Large intestine (tissue), 3 donors: ENCODE data around the gene CLEC19A. TPM values are rescaled to one million over a fixed set of nuclear protein-coding genes. Genes with fewer than 3 reads are reported as not detected.
"Not testable (repeated sequence)": the region's sequence is repeated elsewhere in the genome, so short reads cannot be mapped to it uniquely, and the experiment has no call there.

Experiments used
- DNase-seq, 2 donors: peaks; one replicate each; pipeline versions ENCODE4 v3.0.0 to v3.0.0-alpha.2; 2013
- H3K27ac ChIP-seq: one replicate; pipeline ENCODE4 v1.5.1; 2013; ENCODE audit warnings: low read length
- H3K27me3 ChIP-seq: 2 replicates; pipeline ENCODE4 v1.6.1; 2013; ENCODE audit warnings: low read length; ENCODE audit not compliant: control insufficient read depth, insufficient read depth
- H3K36me3 ChIP-seq: 2 replicates; pipeline ENCODE4 v1.6.1; 2013; ENCODE audit warnings: low read length; ENCODE audit not compliant: control insufficient read depth, insufficient read depth
- H3K4me1 ChIP-seq: one replicate; pipeline ENCODE4 v1.6.1; 2013; ENCODE audit warnings: low read length; ENCODE audit not compliant: control insufficient read depth, insufficient read depth
- H3K4me3 ChIP-seq: one replicate; pipeline ENCODE4 v1.5.1; 2013; ENCODE audit warnings: low read length
- H3K9me3 ChIP-seq: one replicate; pipeline ENCODE4 v1.6.1; 2013; ENCODE audit warnings: mild to moderate bottlenecking, low read depth, low read length, moderate library complexity; ENCODE audit not compliant: control insufficient read depth
- WGBS: methylation state at CpG from one replicate; pipeline ENCODE4 v1.1.5; 2013; ENCODE audit warnings: low lambda C conversion rate; ENCODE audit not compliant: insufficient coverage; 5-methylcytosine and 5-hydroxymethylcytosine counted together
- polyA plus RNA-seq: library from polyadenylated mRNA; unstranded; fragments of 120-200 nt; gene quantifications from one replicate; pipeline ENCODE4 v1.2.1, GENCODE V29; 2013

Gene CLEC19A
- polyA plus RNA-seq, 1 donor, result not detected

- Histone ChIP-seq H3K4me1 (no peaks in the 10 kb centered on the region), H3K27ac (no peak overlapping the region), H3K9me3 (no peaks in the 10 kb centered on the region), H3K36me3 (no peaks in the 10 kb centered on the region), H3K4me3 (no peak overlapping the region), H3K27me3 (no peaks in the 10 kb centered on the region)
- DNase-seq, result no peak
- WGBS, result 80% methylated on average over 1 of the region's 7 CpGs
Measured at GRCh38 chr16:19316846-19317245, 31.3 kb downstream of the CLEC19A start.

GRCh38 chr16:19321186-19321585 lies 35.7 kb downstream of the CLEC19A start:
- not testable (repeated sequence) for H3K27me3 ChIP-seq, DNase-seq, H3K9me3 ChIP-seq, H3K4me1 ChIP-seq, H3K27ac ChIP-seq, H3K4me3 ChIP-seq, H3K36me3 ChIP-seq
- 96% methylated on average over 2 of the region's 2 CpGs for WGBS

GRCh38 chr16:19323596-19323995 lies 38.1 kb downstream of the CLEC19A start:
- Histone ChIP-seq H3K4me1 (no peaks in the 10 kb centered on the region), H3K9me3 (peaks cover 3% of the 10 kb centered on the region), H3K36me3 (no peaks in the 10 kb centered on the region), H3K27me3 (no peaks in the 10 kb centered on the region), H3K4me3 (no peak overlapping the region), H3K27ac (no peak overlapping the region)
- no CpG with 5 or more reads among the region's 3 CpGs for WGBS
- no peak for DNase-seq

GRCh38 chr16:19328364-19328763 lies 42.8 kb downstream of the CLEC19A start:
- Histone ChIP-seq H3K27me3 (no peaks in the 10 kb centered on the region), H3K9me3 (peaks cover 7% of the 10 kb centered on the region), H3K4me1 (no peaks in the 10 kb centered on the region), H3K36me3 (no peaks in the 10 kb centered on the region), H3K27ac (no peak overlapping the region), H3K4me3 (no peak overlapping the region)
- DNase-seq, result no peak
- WGBS, result 100% methylated on average over 1 of the region's 1 CpG

GRCh38 chr16:19329932-19330331 lies 44.4 kb downstream of the CLEC19A start:
- H3K9me3 ChIP-seq, result peaks cover 7% of the 10 kb centered on the region
- DNase-seq, result no peak
- H3K36me3 ChIP-seq, result no peaks in the 10 kb centered on the region
- H3K27me3 ChIP-seq, result no peaks in the 10 kb centered on the region
- H3K4me1 ChIP-seq, result no peaks in the 10 kb centered on the region
- no peak overlapping the region for H3K4me3 ChIP-seq
- WGBS, result no CpG with 5 or more reads among the region's 1 CpG
- no peak overlapping the region for H3K27ac ChIP-seq

GRCh38 chr16:19330841-19331397 lies 45.4 kb downstream of the CLEC19A start:
- H3K27ac ChIP-seq, result no peak overlapping the region
- DNase-seq, result no peak
- no CpG with 5 or more reads among the region's 6 CpGs for WGBS
- no peaks in the 10 kb centered on the region for H3K36me3 ChIP-seq
- peaks cover 7% of the 10 kb centered on the region for H3K9me3 ChIP-seq
- H3K27me3 ChIP-seq, result no peaks in the 10 kb centered on the region
- no peak overlapping the region for H3K4me3 ChIP-seq
- H3K4me1 ChIP-seq, result no peaks in the 10 kb centered on the region

GRCh38 chr16:19331794-19332193 lies 46.3 kb downstream of the CLEC19A start:
- Histone ChIP-seq H3K36me3 (no peaks in the 10 kb centered on the region), H3K4me3 (no peak overlapping the region), H3K27me3 (no peaks in the 10 kb centered on the region), H3K4me1 (no peaks in the 10 kb centered on the region), H3K9me3 (peaks cover 7% of the 10 kb centered on the region), H3K27ac (no peak overlapping the region)
- no peak for DNase-seq
- WGBS, result 60% methylated on average over 1 of the region's 4 CpGs

- Histone ChIP-seq H3K4me3 (no peak overlapping the region), H3K4me1 (no peaks in the 10 kb centered on the region), H3K27me3 (no peaks in the 10 kb centered on the region), H3K9me3 (no peaks in the 10 kb centered on the region), H3K27ac (no peak overlapping the region), H3K36me3 (no peaks in the 10 kb centered on the region)
- no CpG with 5 or more reads among the region's 3 CpGs for WGBS
- DNase-seq, result peak in 1 of 2 donors; percentile 9
Measured at GRCh38 chr16:19338335-19338734, 52.8 kb downstream of the CLEC19A start.

- Histone ChIP-seq H3K9me3 (no peaks in the 10 kb centered on the region), H3K4me1 (no peaks in the 10 kb centered on the region), H3K36me3 (no peaks in the 10 kb centered on the region), H3K27me3 (no peaks in the 10 kb centered on the region), H3K4me3 (no peak overlapping the region), H3K27ac (no peak overlapping the region)
- WGBS, result 94% methylated on average over 3 of the region's 9 CpGs
- DNase-seq, result no peak
Measured at GRCh38 chr16:19344224-19344801, 58.8 kb downstream of the CLEC19A start.

- Histone ChIP-seq H3K4me1 (no peaks in the 10 kb centered on the region), H3K27me3 (no peaks in the 10 kb centered on the region), H3K36me3 (no peaks in the 10 kb centered on the region), H3K4me3 (no peak overlapping the region), H3K27ac (no peak overlapping the region), H3K9me3 (no peaks in the 10 kb centered on the region)
- DNase-seq, result no peak
- 92% methylated on average over 2 of the region's 4 CpGs for WGBS
Measured at GRCh38 chr16:19344980-19345379, 59.4 kb downstream of the CLEC19A start.

GRCh38 chr16:19346335-19346922 lies 60.9 kb downstream of the CLEC19A start:
- Histone ChIP-seq H3K36me3 (no peaks in the 10 kb centered on the region), H3K4me3 (no peak overlapping the region), H3K27me3 (no peaks in the 10 kb centered on the region), H3K4me1 (no peaks in the 10 kb centered on the region), H3K27ac (no peak overlapping the region), H3K9me3 (no peaks in the 10 kb centered on the region)
- no peak for DNase-seq
- no CpG with 5 or more reads among the region's 3 CpGs for WGBS
